SK-N-MC (cell line): ENCODE results near the gene CDKN2AIPNL.

Experiments used
- EZH2 ChIP-seq: fragments of 200-600 bp; sonication (generic); IDR thresholded peaks from one replicate; pipeline ENCODE4 v1.6.1; 2017; ENCODE audit warnings: antibody characterized with exemption
- FOXP2 ChIP-seq: optimal IDR thresholded peaks from 2 replicates; pipeline ENCODE3; 2011; ENCODE audit warnings: mild to moderate bottlenecking, moderate library complexity; ENCODE audit not compliant: insufficient read depth; ENCODE audit errors: extremely low read length, control extremely low read depth
- POLR2AphosphoS5 ChIP-seq: IDR thresholded peaks from 2 replicates; pipeline ENCODE4 v1.6.1; 2012; ENCODE audit warnings: mild to moderate bottlenecking, low read depth, low read length, borderline replicate concordance

DNA sequence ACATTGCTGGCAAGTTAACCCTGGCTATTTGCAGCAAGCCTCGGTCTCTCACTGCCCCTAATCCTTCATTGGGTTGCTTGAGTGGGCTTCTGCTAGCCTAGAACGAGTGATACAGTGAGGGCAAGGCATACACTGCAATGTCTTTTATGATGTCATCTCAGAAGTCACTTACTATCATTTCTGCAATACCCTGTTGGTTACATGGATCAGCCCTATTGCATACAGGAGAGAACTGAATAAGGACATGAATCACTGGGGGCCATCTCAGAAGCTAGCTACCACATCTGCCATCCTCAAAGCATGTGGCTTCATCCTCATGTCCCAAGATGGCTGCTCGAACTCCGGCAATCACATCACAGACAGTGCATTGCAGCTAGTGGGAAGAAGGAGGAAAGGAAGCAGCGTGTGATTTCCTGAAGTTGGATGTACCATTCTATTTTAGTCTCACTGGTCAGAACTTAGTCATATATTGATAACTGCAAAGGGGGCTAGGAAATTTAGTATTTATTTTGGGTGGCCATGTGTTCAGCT lies 33.3 kb upstream of the CDKN2AIPNL start:
- no peak for TF ChIP-seq EZH2
- TF ChIP-seq POLR2AphosphoS5: no peak
- TF ChIP-seq FOXP2: no peak
